ENCODE results near the gene GPM6B.

Gene GPM6B
- total RNA-seq, result 0 to 1.4 (median 0.06) reads per million in 18 experiments

GRCh38 chrX:13816643-13817627 lies at the start of gene GPM6B:
GPM6B (minus strand) TSS chrX:13817093; CDS start chrX:13816904, 189 bp downstream.
- DNase-seq, result no peak

- no peak for DNase-seq
Measured at GRCh38 chrX:13864264-13864663, 47.4 kb upstream of the GPM6B start.

- DNase-seq, result no peak
Measured at GRCh38 chrX:13863324-13863723, 46.4 kb upstream of the GPM6B start.

- no peak for DNase-seq
Measured at GRCh38 chrX:13859724-13860123, 42.8 kb upstream of the GPM6B start.

GRCh38 chrX:13857804-13858203 lies 40.9 kb upstream of the GPM6B start:
- no peak for DNase-seq

- no peak for DNase-seq
Measured at GRCh38 chrX:13855689-13856450, 39.0 kb upstream of the GPM6B start.

GRCh38 chrX:13854003-13854402 lies 37.1 kb upstream of the GPM6B start:
- no peak for DNase-seq

GRCh38 chrX:13852001-13852695 lies 35.3 kb upstream of the GPM6B start:
- no peak for DNase-seq

- DNase-seq, result no peak
Measured at GRCh38 chrX:13845721-13846378, 29.0 kb upstream of the GPM6B start.

GRCh38 chrX:13843150-13843721 lies 26.3 kb upstream of the GPM6B start:
- DNase-seq, result no peak

GRCh38 chrX:13840121-13840520 lies 23.2 kb upstream of the GPM6B start:
- no peak for DNase-seq

- no peak for DNase-seq
Measured at GRCh38 chrX:13837290-13837745, 20.4 kb upstream of the GPM6B start.

GRCh38 chrX:13836575-13836974 lies 19.7 kb upstream of the GPM6B start:
- no peak for DNase-seq

GRCh38 chrX:13835825-13836224 lies 18.9 kb upstream of the GPM6B start:
- DNase-seq, result no peak

GRCh38 chrX:13834355-13834754 lies 17.5 kb upstream of the GPM6B start:
- DNase-seq, result no peak

- DNase-seq, result no peak
Measured at GRCh38 chrX:13829983-13830382, 13.1 kb upstream of the GPM6B start.

- no peak for DNase-seq
Measured at GRCh38 chrX:13828392-13828791, 11.5 kb upstream of the GPM6B start.

GRCh38 chrX:13827298-13828090 lies 10.6 kb upstream of the GPM6B start:
- DNase-seq, result no peak

GRCh38 chrX:13826770-13827169 lies 9.9 kb upstream of the GPM6B start:
- DNase-seq, result no peak

- DNase-seq, result no peak
Measured at GRCh38 chrX:13825178-13825762, 8.4 kb upstream of the GPM6B start.

- no peak for DNase-seq
Measured at GRCh38 chrX:13824746-13825145, 7.9 kb upstream of the GPM6B start.

Data from inflammatory macrophage (primary cell).